ENCODE measurements around the gene FRMD3.

FRMD3 gene

DNA sequence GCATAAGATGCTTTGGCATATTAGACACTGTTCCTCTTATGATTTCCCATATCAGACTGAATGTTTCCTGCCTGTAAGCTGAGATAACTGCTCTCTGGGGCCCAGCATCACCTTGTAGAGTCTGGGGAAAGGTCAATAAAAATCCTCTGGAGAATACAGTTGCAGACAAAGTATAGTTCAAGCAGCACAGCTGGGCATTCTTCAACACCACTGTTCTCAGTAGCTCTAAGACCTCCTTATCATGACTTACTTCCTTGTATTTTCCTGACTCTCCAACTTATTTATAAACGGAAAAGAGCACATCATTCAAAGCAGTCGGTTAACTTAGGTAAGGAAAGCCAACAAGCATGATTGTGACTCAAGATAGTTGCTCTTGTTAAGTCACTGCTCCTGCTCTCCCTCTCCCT is 266.5 kb downstream of the FRMD3 start:
- no peak for TF ChIP-seq HDGF (IDR thresholded peaks at IDR 0.05; ENCODE audit: borderline replicate concordance)
- no peak for TF ChIP-seq TARDBP (IDR thresholded peaks at IDR 0.05)
- TF ChIP-seq LEF1 (IDR thresholded peaks at IDR 0.05; ENCODE audit: borderline replicate concordance): no peak
- no peak for TF ChIP-seq ZNF384 (IDR thresholded peaks at IDR 0.05)
- no peak for TF ChIP-seq L3MBTL2 (conservative IDR thresholded peaks at IDR 0.05)
- no peak for TF ChIP-seq BHLHE40 (IDR thresholded peaks at IDR 0.05; ENCODE audit: borderline replicate concordance)
- no peak for TF ChIP-seq SUZ12 (IDR thresholded peaks at IDR 0.05)
- no peak for TF ChIP-seq CTBP1 (IDR thresholded peaks at IDR 0.05; ENCODE audit: borderline replicate concordance)
- no peak for TF ChIP-seq FOXM1 (IDR thresholded peaks at IDR 0.05; ENCODE audit: borderline replicate concordance)
- POLR2A ChIA-PET: no interaction called here
- no peak for DNase-seq (ENCODE audit: extremely low spot score)
- CTCF ChIA-PET: no interaction called here

DNA sequence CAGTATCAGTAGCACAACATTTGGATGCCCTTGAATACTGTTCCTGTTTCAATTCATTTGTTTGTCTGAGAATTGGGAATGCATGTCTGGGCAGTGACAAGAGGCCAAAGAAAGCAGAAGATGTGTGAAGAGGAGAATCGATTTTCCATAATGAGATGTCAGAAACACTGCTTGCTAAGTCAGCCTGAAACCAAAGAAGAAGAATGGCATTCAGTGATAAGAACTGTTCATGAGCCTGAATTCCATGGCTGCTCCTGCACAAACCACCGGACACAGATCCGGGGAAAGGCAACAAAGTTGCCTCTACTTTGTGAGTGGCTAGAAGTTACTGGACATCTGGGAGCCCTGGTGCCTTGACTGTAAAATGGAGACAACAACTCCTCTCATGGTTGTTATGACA is 268.1 kb downstream of the FRMD3 start:
- DNase-seq (ENCODE audit: extremely low spot score): no peak
- POLR2A ChIA-PET: no interaction called here
- CTCF ChIA-PET: no interaction called here
- TF ChIP-seq ARNT (IDR thresholded peaks at IDR 0.05) (no peak), FOXM1 (IDR thresholded peaks at IDR 0.05; ENCODE audit: borderline replicate concordance) (no peak), BHLHE40 (IDR thresholded peaks at IDR 0.05; ENCODE audit: borderline replicate concordance) (no peak), L3MBTL2 (conservative IDR thresholded peaks at IDR 0.05) (no peak)

DNA sequence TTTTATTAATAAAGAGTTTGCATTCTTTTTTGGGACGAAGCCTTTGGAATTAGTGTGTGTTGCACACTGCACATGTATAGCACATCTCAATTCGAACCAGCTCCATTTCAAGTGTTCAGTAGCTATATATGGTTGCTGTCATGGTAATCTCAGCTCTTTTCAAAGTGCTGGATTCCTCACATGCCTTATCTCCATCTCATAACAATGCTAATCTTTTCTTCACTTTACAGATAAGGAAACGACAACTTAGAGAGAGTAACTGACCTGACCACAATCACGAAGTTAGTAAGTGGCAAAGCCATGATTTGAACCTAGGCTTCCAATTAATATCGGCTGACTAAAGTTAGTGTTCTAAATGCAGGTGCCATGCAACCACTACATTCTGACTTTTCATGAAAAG is 270.5 kb downstream of the FRMD3 start:
- no peak for DNase-seq (ENCODE audit: extremely low spot score)
- ChIA-PET CTCF (interaction anchor here (0.6 kb wide), 1 partner anchor 21 kb away, joined by 3 read pairs; no protein-coding TSS in a partner anchor), POLR2A (no interaction called here)
- TF ChIP-seq NFRKB (IDR thresholded peaks at IDR 0.05) (no peak), SUZ12 (IDR thresholded peaks at IDR 0.05) (no peak), HDGF (IDR thresholded peaks at IDR 0.05; ENCODE audit: borderline replicate concordance) (no peak), LEF1 (IDR thresholded peaks at IDR 0.05; ENCODE audit: borderline replicate concordance) (no peak)

- ChIA-PET POLR2A (no interaction called here), CTCF (interaction anchor here (0.6 to 0.7 kb wide), 2 partner anchors 22 to 205 kb away, joined by 3 read pairs; no protein-coding TSS in a partner anchor)
- no peak for DNase-seq (ENCODE audit: extremely low spot score)
- TF ChIP-seq FOXK2 (IDR thresholded peaks at IDR 0.05): no peak
- no peak for TF ChIP-seq BHLHE40 (IDR thresholded peaks at IDR 0.05; ENCODE audit: borderline replicate concordance)
- TF ChIP-seq NFRKB (IDR thresholded peaks at IDR 0.05): no peak
- no peak for TF ChIP-seq HDGF (IDR thresholded peaks at IDR 0.05; ENCODE audit: borderline replicate concordance)
- TF ChIP-seq SUZ12 (IDR thresholded peaks at IDR 0.05): no peak
- no peak for TF ChIP-seq CTBP1 (IDR thresholded peaks at IDR 0.05; ENCODE audit: borderline replicate concordance)
- no peak for TF ChIP-seq FOXM1 (IDR thresholded peaks at IDR 0.05; ENCODE audit: borderline replicate concordance)
- TF ChIP-seq, protein P1, sequence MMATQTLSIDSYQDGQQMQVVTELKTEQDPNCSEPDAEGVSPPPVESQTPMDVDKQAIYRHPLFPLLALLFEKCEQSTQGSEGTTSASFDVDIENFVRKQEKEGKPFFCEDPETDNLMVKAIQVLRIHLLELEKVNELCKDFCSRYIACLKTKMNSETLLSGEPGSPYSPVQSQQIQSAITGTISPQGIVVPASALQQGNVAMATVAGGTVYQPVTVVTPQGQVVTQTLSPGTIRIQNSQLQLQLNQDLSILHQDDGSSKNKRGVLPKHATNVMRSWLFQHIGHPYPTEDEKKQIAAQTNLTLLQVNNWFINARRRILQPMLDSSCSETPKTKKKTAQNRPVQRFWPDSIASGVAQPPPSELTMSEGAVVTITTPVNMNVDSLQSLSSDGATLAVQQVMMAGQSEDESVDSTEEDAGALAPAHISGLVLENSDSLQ (IDR thresholded peaks at IDR 0.05): no peak
- no peak for TF ChIP-seq ARNT (IDR thresholded peaks at IDR 0.05)
- no peak for TF ChIP-seq SP1 (IDR thresholded peaks at IDR 0.05)
- TF ChIP-seq ELF4 (IDR thresholded peaks at IDR 0.05): no peak
- TF ChIP-seq L3MBTL2 (conservative IDR thresholded peaks at IDR 0.05): no peak
- TF ChIP-seq FOXA1 (IDR thresholded peaks at IDR 0.05): no peak
- no peak for TF ChIP-seq ZNF384 (IDR thresholded peaks at IDR 0.05)
- no peak for TF ChIP-seq LEF1 (IDR thresholded peaks at IDR 0.05; ENCODE audit: borderline replicate concordance)
- TF ChIP-seq TARDBP (IDR thresholded peaks at IDR 0.05): no peak
Observed at GRCh38 chr9:83266666-83267496, 271.3 kb downstream of the FRMD3 start.

DNA sequence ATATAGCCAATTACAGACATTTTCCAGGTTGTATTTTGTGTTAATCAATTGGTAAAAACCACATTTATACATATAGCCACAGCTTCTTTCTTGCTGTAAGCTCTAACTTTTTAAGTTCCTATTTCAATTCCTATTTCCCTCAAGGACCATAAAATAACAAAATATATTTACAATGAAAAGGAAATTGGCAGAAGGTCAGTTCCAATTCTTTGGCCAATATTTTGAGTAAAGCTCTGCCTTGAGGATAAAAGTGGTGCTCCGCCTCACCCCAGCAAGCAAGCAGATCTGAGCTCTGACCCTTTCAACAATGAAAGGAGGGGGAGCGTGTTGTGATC is 271.9 kb downstream of the FRMD3 start:
- ChIA-PET CTCF (interaction anchor here (0.7 kb wide), 1 partner anchor 204 kb away, joined by 3 read pairs; no protein-coding TSS in a partner anchor), POLR2A (no interaction called here)
- DNase-seq (ENCODE audit: extremely low spot score): no peak
- TF ChIP-seq, protein P1 (IDR thresholded peaks at IDR 0.05): no peak
- TF ChIP-seq SP1 (IDR thresholded peaks at IDR 0.05) (no peak), HDGF (IDR thresholded peaks at IDR 0.05; ENCODE audit: borderline replicate concordance) (no peak), FOXM1 (IDR thresholded peaks at IDR 0.05; ENCODE audit: borderline replicate concordance) (no peak), L3MBTL2 (conservative IDR thresholded peaks at IDR 0.05) (no peak), FOXK2 (IDR thresholded peaks at IDR 0.05) (no peak), ARNT (IDR thresholded peaks at IDR 0.05) (no peak), BHLHE40 (IDR thresholded peaks at IDR 0.05; ENCODE audit: borderline replicate concordance) (no peak), LEF1 (IDR thresholded peaks at IDR 0.05; ENCODE audit: borderline replicate concordance) (no peak), FOXA1 (IDR thresholded peaks at IDR 0.05) (no peak), TARDBP (IDR thresholded peaks at IDR 0.05) (no peak), CTBP1 (IDR thresholded peaks at IDR 0.05; ENCODE audit: borderline replicate concordance) (no peak), ELF4 (IDR thresholded peaks at IDR 0.05) (no peak), NFRKB (IDR thresholded peaks at IDR 0.05) (no peak), ZNF384 (IDR thresholded peaks at IDR 0.05) (no peak), SUZ12 (IDR thresholded peaks at IDR 0.05) (no peak)

DNA sequence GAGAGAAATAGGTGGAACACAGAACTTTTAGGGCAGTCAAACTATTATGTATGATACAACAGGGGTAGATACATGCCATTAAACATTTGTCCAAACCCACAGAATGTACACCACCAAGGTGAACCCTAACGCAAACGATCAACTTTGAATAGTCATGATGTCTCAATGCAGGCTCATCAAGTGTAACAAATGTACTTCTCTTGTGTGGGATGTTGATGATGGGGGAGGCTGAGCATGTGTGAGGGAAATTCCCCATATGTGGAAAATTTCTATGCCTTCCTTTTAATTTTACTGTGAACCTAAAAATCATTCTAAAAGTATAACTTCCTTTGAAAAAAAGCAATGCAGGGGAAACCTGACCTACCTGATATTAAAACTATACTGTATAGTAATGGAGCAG is 273.9 kb downstream of the FRMD3 start:
- CTCF ChIA-PET: no interaction called here
- POLR2A ChIA-PET: no interaction called here
- TF ChIP-seq LEF1 (IDR thresholded peaks at IDR 0.05; ENCODE audit: borderline replicate concordance) (no peak), SP1 (IDR thresholded peaks at IDR 0.05) (no peak), L3MBTL2 (conservative IDR thresholded peaks at IDR 0.05) (no peak), BHLHE40 (IDR thresholded peaks at IDR 0.05; ENCODE audit: borderline replicate concordance) (no peak), FOXM1 (IDR thresholded peaks at IDR 0.05; ENCODE audit: borderline replicate concordance) (no peak)
- no peak for DNase-seq (ENCODE audit: extremely low spot score)

- TF ChIP-seq CTBP1 (IDR thresholded peaks at IDR 0.05; ENCODE audit: borderline replicate concordance) (no peak), NFRKB (IDR thresholded peaks at IDR 0.05) (no peak), FOXK2 (IDR thresholded peaks at IDR 0.05) (no peak), FOXM1 (IDR thresholded peaks at IDR 0.05; ENCODE audit: borderline replicate concordance) (no peak), HDGF (IDR thresholded peaks at IDR 0.05; ENCODE audit: borderline replicate concordance) (no peak)
- TF ChIP-seq, protein P1 (IDR thresholded peaks at IDR 0.05): no peak
- POLR2A ChIA-PET: no interaction called here
Observed at GRCh38 chr9:83259558-83259957, 278.6 kb downstream of the FRMD3 start.

More at GRCh38 chr9:83259558-83259957, 278.6 kb downstream of the FRMD3 start:
- DNase-seq (ENCODE audit: extremely low spot score): no peak
- CTCF ChIA-PET: no interaction called here

Measured in HEK293T (cell line).